ENCODE data around the gene USH2A.

GRCh38 chr1:216055004-216055403 lies 368.2 kb downstream of the USH2A start:
- no peak for TF ChIP-seq EZH2phosphoT487 (IDR thresholded peaks at IDR 0.05; ENCODE audit: insufficient read depth, low read depth)
- no peak for TF ChIP-seq EZH2 (IDR thresholded peaks at IDR 0.05; ENCODE audit: insufficient read depth, poor library complexity, severe bottlenecking)

Measured in GM23248 (cell line).